ENCODE measurements around the gene ZMIZ2.

DNA sequence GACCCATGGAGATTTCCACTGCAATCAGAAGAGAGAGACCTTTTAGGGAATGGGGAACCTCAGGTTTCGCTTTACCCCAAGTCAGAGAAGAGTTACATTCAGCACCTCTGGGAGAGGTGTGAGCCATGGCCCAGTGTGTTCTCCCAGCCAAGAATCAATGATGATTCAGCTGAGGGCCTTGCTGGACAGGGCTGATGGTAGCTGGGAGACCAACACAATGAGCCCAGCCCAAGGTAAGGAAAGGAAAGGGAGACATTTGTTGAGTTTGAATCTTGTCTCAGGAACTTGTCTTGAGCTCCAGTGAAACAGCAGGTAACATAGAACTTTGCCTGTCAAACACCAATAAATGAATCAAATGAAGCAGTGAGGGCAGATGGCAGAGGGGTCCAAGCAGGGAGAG, 33.8 kb downstream of the ZMIZ2 start:
- TF ChIP-seq, protein P1, sequence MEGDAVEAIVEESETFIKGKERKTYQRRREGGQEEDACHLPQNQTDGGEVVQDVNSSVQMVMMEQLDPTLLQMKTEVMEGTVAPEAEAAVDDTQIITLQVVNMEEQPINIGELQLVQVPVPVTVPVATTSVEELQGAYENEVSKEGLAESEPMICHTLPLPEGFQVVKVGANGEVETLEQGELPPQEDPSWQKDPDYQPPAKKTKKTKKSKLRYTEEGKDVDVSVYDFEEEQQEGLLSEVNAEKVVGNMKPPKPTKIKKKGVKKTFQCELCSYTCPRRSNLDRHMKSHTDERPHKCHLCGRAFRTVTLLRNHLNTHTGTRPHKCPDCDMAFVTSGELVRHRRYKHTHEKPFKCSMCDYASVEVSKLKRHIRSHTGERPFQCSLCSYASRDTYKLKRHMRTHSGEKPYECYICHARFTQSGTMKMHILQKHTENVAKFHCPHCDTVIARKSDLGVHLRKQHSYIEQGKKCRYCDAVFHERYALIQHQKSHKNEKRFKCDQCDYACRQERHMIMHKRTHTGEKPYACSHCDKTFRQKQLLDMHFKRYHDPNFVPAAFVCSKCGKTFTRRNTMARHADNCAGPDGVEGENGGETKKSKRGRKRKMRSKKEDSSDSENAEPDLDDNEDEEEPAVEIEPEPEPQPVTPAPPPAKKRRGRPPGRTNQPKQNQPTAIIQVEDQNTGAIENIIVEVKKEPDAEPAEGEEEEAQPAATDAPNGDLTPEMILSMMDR (IDR thresholded peaks at IDR 0.05; ENCODE audit: insufficient read depth, low read depth, low read length) = no peak
- no peak for TF ChIP-seq EZH2 (IDR thresholded peaks at IDR 0.05; ENCODE audit: insufficient read depth, low read length)
